ENCODE data around the gene MISP. TPM values are rescaled to one million over a fixed set of nuclear protein-coding genes. Genes with fewer than 3 reads are reported as not detected.

The MISP gene
- total RNA-seq, 2 experiments from 2014 or later, result not detected

DNA sequence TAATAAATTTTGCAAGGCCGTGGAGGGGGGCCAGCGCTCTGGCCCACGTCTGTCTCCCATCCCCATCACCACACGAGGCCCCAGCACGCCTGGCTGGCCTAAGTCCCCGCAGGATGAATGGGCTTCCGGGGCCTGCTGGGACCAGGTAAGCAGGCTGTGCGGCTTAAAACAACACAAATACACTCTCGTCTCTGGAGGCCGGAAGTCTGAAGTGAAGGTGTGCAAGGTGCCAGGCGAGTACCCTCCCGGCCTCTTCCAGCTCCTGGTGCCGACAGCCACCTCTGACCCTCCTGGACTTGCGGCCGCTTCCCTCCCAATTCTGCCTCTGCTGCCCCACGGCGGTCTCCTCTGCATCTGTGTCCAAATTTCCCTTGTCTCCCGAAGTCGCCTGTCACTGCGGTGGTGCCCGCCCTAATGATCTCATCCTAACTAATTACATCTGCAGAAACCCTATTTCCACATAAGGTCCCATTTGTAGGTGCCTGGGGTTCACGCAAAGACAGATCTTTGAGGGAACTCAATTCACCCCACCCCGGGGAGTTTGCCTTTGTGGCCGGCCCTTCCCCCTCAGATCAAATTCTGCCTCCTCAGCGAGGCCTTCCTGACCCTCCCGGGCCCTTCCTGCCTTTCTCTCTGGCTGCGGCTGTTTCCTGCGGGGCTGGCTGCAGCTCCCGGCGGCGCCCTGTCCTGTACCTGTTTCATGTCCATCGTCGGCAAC, 38.2 kb downstream of the MISP start:
- TF ChIP-seq CTCF (IDR thresholded peaks at IDR 0.05), result no peak
- Mint-ChIP-seq H3K4me1 (ENCODE audit: low read depth) (peaks cover 7% of the 10 kb centered on the region), H3K36me3 (ENCODE audit: low read depth) (no peaks in the 10 kb centered on the region), H3K27me3 (peaks cover 6% of the 10 kb centered on the region), H3K9me3 (no peaks in the 10 kb centered on the region), H3K4me3 (no peak overlapping the region), H3K27ac (peak overlapping the region; percentile 42)
- H3K36me3 ChIP-seq (ENCODE audit: insufficient read depth, low read length), result no peaks in the 10 kb centered on the region
- H3K27ac ChIP-seq (ENCODE audit: low read depth in 1 of 2, low read length in 2 of 2), result no peak overlapping the region
- no peaks in the 10 kb centered on the region for H3K9me3 ChIP-seq (ENCODE audit: control insufficient read depth in 1 of 2, insufficient read depth in 1 of 2, low read length in 2 of 2)
- POLR2A ChIA-PET, result interaction anchor here (1.0 kb wide), 1 partner anchor 73 kb away, joined by 3 read pairs; no protein-coding TSS in a partner anchor
- ATAC-seq (ENCODE audit: poor library complexity), result peak; percentile 58
- no peaks in the 10 kb centered on the region for H3K27me3 ChIP-seq (ENCODE audit: control insufficient read depth in 1 of 2, insufficient read depth in 2 of 2, low read length in 2 of 2)
- intact Hi-C loops (cut with DNase I, micrococcal nuclease), result no loop called here
- H3K4me3 ChIP-seq (ENCODE audit: low read length), result no peak overlapping the region
- CTCF ChIA-PET, result no interaction called here
- peaks cover 7% of the 10 kb centered on the region for H3K4me1 ChIP-seq (ENCODE audit: insufficient read depth, low read length)
- peak in 2 of 14 experiments; percentile 29 to 30 for DNase-seq

GRCh38 chr19:789701-790060, 38.8 kb downstream of the MISP start:
- TF ChIP-seq CTCF (IDR thresholded peaks at IDR 0.05), result no peak
- ChIA-PET CTCF (no interaction called here), POLR2A (interaction anchor here (1.0 kb wide), 1 partner anchor 73 kb away, joined by 3 read pairs; no protein-coding TSS in a partner anchor)
- H3K27ac Mint-ChIP-seq, result no peak overlapping the region
- H3K9me3 ChIP-seq (ENCODE audit: control insufficient read depth in 1 of 2, insufficient read depth in 1 of 2, low read length in 2 of 2), result no peaks in the 10 kb centered on the region
- intact Hi-C loops (cut with DNase I, micrococcal nuclease), result loop anchor here (10.0 kb wide), 2 partner anchors 315 to 455 kb away; partner anchors contain the start of genes ATP5F1D (in 1 of the 2), GPX4 (in 1 of the 2) and MIDN (in 1 of the 2)
- H3K27me3 ChIP-seq (ENCODE audit: control insufficient read depth in 1 of 2, insufficient read depth in 2 of 2, low read length in 2 of 2), result no peaks in the 10 kb centered on the region
- no peak overlapping the region for H3K4me3 ChIP-seq (ENCODE audit: low read length)
- ATAC-seq (ENCODE audit: poor library complexity) (no peak), DNase-seq (no peak)
- peaks cover 7% of the 10 kb centered on the region for H3K4me1 Mint-ChIP-seq (ENCODE audit: low read depth)
- no peaks in the 10 kb centered on the region for H3K36me3 ChIP-seq (ENCODE audit: insufficient read depth, low read length)
- H3K4me1 ChIP-seq (ENCODE audit: insufficient read depth, low read length), result peaks cover 7% of the 10 kb centered on the region
- no peaks in the 10 kb centered on the region for H3K9me3 Mint-ChIP-seq
- H3K36me3 Mint-ChIP-seq (ENCODE audit: low read depth), result no peaks in the 10 kb centered on the region
- H3K27ac ChIP-seq (ENCODE audit: low read depth in 1 of 2, low read length in 2 of 2), result no peak overlapping the region
- H3K27me3 Mint-ChIP-seq, result peaks cover 6% of the 10 kb centered on the region
- no peak overlapping the region for H3K4me3 Mint-ChIP-seq

GRCh38 chr19:791007-791566, 40.2 kb downstream of the MISP start:
- POLR2A ChIA-PET, result no interaction called here
- Mint-ChIP-seq H3K4me3 (no peak overlapping the region), H3K9me3 (no peaks in the 10 kb centered on the region), H3K27ac (no peak overlapping the region), H3K36me3 (ENCODE audit: low read depth) (no peaks in the 10 kb centered on the region), H3K4me1 (ENCODE audit: low read depth) (peaks cover 7% of the 10 kb centered on the region), H3K27me3 (peaks cover 6% of the 10 kb centered on the region)
- TF ChIP-seq CTCF (IDR thresholded peaks at IDR 0.05), result no peak
- H3K27ac ChIP-seq (ENCODE audit: low read depth in 1 of 2, low read length in 2 of 2), result no peak overlapping the region
- intact Hi-C loops (cut with DNase I, micrococcal nuclease), result loop anchor here (10.0 kb wide), 2 partner anchors 314 to 454 kb away; partner anchors contain the start of genes ATP5F1D (in 1 of the 2), GPX4 (in 1 of the 2) and MIDN (in 1 of the 2)
- CTCF ChIA-PET, result no interaction called here
- no peaks in the 10 kb centered on the region for H3K27me3 ChIP-seq (ENCODE audit: control insufficient read depth in 1 of 2, insufficient read depth in 2 of 2, low read length in 2 of 2)
- DNase-seq (no peak), ATAC-seq (ENCODE audit: poor library complexity) (no peak)
- H3K9me3 ChIP-seq (ENCODE audit: control insufficient read depth in 1 of 2, insufficient read depth in 1 of 2, low read length in 2 of 2), result no peaks in the 10 kb centered on the region
- H3K36me3 ChIP-seq (ENCODE audit: insufficient read depth, low read length), result no peaks in the 10 kb centered on the region
- no peak overlapping the region for H3K4me3 ChIP-seq (ENCODE audit: low read length)
- H3K4me1 ChIP-seq (ENCODE audit: insufficient read depth, low read length), result peaks cover 8% of the 10 kb centered on the region

All from CD4-positive, alpha-beta T cell (primary cell).